SW 1271 (cell line): ENCODE data around the gene NFIB.

Source experiments
- DNase-seq, 2 experiments: peaks; one replicate each; lab custom pipeline; 2025; lab: John Stamatoyannopoulos, UW

The NFIB gene

DNA sequence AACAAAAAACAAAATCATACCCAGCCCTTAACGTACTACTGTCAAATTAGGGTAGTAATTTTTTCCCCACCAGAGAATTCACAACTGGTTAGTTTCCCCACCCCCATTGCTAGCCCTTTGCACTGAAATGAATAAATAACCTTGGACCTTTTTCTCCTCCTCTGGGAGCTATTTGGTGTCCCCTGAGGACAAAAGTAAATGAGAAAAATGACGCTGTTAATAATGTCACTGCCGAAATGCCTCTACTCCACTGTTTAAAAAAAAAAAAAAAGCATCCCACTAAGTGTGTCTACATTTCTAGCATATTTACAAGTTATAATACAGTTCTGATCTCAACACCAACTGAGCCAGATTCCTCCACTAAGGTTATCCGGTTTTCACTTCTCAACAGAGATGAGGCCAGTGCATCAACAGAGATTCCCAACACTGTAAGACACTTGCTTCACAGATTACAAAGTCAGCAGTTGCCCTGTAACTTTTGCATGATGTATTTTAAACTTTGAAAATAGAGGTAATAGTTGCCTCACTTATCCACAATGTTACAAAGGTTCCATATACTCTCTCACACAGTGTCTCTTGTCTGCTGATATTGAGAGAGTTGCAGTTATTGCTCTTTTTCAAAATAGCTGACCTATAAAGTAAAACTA lies 5.1 kb upstream of the NFIB start:
- no peak for DNase-seq

DNA sequence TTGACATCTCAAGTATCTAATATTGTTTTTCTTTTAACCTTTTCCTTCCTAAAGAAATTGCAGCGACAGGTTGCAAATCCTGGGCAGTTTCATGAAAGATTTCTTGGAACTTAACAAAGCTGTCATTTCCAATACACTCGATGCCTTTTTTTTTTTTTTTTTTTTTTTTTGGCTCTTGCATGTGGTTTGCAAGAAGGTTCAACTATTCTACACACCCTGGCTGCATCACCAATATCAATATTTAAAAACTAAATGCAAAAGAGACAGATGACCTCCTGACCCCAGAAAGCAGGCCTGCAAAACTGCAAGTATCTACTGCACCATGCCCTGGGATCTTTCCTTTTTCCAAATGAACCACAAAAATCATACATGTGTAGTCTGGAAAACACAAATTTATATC lies 4.4 kb upstream of the NFIB start:
- DNase-seq: no peak

DNA sequence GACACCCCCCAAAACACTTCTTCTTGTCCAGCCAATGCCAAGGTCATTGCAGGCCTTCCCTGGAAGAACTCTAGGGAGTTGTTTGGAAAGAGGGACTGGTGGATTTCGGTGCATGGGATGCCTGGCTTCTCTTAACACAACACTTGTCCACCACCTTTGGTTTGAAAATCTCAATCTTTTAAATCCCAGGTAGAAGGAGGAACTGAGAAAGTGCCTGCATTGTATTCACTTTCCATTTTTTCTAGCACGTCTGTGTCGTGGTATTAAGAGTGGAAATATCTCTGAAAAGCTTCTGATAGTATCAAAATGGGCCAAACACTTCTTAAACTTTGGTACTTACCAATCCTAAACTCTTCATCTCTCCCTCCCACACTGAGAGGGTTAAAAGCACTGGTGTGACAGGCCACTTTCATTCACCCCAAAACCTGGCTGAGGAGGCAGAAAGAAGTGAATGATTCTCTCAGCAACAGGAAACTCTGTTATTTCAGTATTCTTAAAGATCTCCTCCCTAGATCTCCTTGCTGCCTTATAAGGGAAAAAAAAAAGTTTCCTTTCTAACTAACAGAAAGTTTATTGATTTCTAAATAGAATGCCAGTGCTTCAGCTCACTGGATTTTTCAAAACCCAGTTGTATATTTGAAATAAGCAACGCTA lies 3.9 kb upstream of the NFIB start:
- no peak for DNase-seq

DNA sequence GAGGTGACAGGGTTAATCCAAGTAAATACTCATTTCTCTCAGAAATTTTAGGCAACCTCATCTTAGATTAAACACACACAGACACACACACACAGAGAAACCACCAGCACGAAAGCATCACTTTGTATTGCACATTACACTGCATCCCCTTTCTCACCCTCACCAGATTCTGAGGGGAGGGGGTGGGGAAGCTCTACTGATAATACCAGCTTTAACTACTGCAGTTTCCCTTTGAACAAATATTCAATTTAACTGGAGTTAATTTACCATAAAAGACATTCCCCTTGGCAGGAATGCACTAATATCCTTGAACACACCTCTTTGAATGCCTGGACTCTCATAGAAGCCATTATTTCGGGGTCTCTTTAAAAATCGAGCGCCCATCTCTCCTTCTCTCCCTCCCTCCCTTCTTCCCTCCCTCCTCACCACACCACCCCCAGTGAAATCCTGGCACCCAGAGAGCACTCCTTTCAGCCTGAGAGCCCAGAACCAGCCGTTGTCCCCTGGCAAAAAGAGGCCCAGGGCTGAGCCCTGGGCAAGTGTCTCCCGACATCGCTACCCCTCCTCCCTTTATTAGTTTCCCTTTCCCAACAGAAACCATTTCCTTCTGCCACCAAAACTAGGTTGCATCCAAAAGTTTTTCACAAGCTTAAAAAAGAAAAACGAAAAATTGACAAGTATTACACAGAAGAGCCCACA lies 2.8 kb upstream of the NFIB start:
- no peak for DNase-seq

DNA sequence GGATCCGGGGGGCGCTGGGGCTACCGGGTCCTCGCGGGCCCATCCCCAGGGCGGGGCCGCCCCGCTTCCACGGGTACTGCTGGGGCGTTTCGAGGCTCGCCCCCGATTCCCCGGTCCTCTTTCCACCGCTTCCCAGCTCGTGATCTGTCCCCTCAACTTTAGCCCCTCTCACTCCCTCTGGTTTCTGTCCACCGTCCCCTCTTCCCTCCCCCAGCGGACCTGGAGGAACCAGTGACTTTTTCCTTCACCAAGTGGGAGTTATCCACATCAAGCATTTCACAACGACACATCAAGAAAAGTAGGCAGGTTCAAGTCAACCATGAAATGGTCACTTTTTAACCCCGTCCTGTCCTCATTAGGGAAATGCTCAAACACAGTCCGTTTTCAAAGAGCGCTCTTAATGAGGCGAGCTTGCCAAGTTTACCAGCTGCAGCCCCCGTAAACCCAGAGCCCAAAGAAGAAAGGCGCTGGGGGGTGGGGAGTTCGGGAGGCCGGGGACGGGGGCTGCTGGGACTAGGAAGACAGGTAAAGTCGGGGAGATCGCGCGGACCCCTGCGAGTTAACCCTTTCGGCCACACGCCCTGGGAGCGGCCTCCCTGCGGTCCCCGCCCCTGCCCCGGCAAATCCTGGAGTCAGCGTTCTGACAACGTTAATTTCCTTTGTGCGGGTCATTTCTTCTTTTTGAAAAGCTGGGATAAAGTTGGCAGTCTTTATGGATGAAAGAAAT lies 2.1 kb upstream of the NFIB start:
- DNase-seq: no peak

DNA sequence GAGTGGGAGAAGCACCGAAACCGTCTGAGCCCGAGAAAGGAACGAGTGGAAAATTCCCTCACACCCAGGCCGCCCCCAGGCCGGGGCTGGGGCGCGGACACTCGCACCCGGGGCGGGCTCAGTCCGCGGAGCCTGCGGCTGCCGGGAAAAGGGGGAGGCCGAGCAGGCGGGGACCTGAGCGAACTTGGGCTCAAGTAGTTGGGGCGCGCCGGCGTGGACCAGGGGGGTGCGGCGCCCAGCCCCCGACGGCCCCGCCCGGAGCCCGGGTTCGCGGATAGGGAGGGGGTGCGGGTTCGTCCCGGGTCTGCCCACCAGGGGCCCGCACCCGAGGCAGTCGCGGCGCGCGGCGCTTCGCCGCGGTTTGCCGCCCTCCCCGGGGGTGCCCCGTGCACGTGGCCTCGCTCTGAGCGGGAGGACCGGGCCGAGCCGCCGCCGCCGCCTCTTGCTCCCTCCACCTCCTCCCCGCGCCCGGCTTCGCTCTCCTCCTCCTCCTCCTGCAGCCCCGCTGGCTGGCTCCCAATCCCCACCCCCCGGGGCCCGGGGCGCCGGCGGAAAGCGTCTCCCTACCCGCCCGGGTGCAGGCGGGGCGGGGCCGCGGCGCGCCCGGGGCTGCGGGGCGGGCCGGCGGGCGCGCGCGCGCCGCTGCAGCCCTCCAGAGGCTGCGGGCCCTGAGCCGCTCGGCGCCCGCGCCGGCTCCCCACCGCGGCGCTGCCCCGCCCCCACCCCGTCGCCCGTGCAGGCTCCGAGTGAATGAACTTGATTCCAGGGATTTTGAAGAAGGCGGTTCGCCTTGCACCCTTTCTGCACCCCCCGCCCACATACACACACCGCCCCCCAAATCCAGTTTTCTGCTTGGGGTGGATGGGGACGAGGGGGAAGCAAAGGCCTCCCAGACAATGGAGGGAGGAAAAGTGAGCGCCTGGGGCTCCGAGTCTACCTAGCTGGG lies 1.3 kb upstream of the NFIB start:
- DNase-seq: peak in 1 of 2 experiments; percentile 8

DNA sequence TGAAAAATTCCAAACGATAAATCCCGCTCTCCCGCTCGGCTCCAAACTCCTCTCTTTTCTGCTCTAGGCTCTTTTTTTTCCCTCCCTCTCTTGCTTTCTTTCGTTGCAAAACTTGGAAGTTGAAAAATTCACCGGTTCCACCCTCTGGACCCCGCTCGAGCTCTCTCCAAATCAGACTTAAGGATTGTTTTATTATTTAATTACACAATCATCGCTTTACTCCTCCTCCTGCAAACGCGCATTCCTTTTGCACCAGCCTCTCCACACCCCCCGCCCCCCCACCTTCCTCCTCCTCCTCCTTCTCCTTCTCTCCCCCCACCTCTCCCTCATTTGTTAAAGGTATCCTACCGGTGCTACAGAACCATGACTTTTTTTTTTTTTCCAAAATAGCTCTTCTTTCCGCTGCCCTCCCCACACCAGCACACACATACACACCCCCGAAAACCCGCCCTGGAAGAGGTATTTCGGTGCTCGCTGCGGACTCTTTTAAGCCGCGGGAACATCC lies 535 bp upstream of the NFIB start:
- DNase-seq: peak; percentile 13 to 60

DNA sequence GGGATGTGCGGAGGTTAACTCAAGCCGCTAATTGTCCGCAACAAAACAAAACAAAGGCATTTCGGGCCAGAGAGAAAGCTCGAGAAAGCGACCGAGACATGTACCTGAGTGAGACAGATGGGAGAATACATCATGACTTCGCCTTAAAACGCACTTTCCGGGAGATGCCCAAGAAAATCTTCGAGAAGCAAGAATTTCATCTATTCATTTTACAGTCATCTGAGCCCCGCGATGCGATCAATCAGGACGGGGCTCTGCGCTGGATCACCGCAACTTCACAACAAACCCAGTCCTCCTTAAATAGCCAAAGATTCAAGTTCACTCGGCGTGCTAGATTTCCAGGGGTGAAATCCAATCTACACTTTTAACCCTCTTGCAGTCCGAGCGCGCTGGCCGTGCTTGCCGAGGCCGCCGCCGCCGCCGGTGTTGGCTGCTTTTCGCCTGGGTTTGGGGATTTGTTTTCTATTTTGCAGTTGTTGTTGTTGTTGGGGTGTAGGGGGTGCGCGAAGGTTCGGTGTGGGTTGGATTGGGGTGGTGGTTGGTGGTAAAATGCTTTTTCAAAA lies 482 bp downstream of the NFIB start:
- DNase-seq: no peak

DNA sequence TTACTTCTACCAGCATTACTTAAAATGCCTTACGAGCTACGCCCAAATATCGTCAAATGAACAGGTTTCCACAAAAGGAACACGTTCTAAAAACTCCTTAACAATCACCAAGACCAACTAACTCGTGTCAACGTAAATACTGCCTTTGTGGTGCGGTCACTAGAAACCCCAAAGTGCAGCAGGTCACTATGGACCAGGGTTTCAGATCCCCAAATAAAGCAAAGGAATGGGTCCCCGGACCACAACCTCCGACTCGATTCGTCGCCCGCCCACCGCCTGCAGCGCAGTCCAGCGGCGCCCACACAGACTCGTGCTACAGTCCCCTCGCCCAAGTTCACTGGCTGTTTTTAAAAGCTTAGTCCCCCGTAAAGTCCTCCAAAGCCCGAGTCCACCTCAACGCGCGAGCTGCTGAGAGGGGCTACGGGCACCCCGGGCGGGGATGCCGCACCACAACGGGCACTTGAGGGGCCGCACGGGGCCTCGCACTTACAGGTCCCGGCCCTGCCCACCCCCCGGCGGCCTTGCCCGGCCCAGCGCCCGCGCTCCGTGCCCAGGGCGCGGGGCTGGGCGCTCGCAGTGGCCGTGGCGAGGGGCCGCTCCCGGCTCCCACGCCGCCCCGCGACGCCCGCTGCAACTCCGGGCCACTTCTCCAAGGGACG lies 1.1 kb downstream of the NFIB start:
- DNase-seq: no peak

DNA sequence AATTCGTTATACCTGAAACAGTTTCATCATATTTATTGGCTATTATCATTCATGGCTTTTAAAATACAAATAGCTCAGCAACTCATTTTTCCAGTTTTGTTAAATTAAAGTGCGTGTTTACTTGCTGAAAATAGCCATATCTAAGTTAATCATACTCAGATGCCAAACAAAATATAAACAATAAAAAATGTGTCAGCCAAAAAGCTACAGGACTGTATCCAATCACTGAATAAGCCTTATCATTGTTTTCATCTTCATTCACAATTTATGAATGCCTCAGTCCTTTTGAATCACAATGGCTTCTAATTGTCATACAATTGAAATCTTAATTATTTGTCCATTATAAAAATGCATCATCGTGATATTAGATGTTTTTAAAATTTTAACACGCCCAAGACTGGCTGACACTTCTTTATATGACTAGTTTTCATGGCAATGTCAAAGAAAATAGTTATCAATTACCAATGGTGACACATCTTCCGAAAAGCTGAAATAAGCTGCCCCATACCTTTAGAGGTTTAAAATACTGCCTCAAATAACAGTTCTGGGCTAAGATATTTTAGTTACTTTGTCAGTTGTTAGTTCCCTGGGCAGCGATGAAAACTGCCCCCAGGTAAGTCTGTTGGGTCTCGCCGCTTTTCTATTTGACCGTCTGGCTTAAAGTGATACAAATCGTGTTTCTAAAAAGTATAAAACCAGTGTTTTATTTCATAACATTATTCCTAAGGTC lies 1.8 kb downstream of the NFIB start:
- no peak for DNase-seq

DNA sequence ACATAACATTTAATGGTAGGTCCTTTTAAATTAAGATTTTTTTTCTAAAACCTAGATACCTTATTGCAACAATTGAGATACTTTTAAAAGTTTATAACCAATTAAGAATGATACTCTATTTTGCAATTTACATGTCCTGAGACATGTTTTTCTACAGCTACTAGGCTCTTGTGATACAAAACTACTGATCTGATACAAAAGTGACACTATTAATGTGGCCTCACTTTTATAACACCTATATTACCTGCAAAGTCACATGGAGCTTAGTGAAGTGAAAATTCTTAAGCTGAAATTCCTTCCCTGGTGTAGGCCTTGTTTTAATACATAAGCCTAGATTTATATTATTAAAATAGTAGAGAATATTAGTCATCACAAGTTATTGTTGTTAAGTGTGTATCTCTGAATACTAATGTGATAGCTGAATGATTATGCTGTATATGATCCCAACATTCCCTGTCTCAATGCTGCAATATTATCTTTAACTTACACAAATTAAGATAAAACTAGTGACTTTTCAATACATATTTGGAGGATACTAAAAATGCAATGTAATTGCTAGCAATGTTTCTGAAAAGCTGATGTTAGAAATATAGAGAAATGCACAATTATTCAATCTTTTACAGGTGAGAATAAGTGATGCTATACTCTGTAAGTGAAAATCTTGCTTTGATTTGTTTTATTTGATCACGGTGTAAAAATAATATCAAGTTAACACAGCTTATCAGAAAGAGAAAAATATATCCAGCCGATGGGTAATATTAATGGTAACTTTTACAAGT lies 2.6 kb downstream of the NFIB start:
- DNase-seq: no peak

DNA sequence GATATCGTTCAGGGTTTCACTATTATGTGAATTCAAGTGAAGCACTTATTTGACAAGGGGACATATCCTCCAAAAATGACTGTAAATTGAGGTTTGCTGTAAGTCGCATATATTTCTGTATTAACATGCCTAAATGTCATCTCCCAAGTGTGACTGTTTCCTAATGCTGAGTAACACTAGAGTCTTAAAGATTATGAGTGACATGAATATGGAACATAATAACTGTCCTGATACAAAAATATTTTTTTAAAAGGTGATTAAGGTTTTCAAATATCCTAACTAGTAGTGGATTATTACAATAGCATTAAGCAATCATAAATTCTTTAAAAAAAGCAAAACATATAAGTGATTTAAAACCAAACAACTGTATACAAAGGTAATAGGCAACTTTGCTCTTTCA lies 3.6 kb downstream of the NFIB start:
- DNase-seq: no peak

DNA sequence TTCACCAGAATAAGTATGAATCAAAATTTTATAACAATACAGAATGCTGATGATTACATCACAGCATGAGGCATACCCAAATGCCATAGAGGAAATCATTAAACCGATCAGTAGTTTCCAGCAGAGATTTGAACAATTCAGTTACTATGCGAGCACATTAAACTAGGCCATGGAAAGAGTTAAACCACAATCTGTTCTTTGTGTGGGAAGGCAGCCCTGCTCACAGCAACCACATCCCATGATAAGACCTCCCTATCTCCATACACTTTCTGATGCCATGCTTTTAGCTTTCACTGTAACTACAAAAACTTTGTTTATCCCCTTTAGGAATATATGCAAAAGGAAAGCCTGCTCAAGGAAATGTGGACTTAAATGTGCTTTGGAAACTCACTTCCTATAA lies 4.5 kb downstream of the NFIB start:
- DNase-seq: no peak

DNA sequence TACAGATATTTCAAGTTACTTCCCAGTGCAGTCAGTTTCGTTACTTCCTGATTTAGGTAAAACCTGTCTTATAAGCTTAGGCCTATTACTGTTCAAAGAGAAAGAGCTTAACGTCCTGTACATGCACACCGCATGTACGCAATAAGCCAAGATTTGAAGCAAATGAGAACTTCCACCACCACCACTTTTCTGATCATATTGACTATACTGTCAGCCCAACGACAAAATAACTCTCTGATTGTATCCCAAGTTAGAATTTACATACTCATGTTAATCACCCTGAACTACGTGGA lies 5.1 kb downstream of the NFIB start:
- DNase-seq: no peak

DNA sequence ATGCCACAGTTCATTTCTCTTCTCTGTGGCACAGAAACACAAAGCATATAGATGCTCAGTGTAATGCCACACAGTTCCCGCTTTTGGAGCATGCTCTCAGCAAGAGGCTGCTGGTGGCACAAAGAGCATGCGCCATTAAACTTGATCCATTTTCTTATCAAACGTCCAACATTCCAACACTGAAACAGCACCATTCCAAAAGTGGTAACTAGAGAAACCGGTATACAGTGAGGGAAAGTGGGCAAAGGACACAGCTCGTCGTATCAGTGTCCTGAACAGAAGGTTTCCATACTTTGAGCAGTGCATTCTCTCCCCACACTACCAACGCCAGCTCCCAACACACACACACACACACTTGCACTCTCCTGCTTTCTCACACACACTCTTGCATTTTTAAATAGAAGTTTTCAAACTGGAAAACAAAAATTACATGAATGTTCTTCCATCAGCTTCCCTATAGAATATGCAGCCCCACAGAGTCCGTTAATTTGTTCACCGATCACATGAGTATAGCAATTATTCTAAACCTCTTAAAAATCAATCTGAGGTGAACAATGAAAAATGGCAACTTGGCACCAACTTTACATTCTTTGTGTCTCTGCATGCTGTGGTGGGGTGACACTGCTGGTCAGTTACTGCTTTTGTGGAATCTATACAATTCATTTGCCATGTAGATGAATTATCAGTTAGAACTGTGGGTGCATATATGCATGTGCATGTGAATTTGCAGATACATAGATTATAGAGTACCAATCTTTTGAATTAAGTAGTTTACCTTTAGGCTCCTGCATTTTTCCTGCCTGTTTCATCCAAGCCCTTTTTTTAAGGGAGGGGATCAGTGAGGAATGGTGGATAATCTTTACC lies 5.7 kb downstream of the NFIB start:
- DNase-seq: no peak

DNA sequence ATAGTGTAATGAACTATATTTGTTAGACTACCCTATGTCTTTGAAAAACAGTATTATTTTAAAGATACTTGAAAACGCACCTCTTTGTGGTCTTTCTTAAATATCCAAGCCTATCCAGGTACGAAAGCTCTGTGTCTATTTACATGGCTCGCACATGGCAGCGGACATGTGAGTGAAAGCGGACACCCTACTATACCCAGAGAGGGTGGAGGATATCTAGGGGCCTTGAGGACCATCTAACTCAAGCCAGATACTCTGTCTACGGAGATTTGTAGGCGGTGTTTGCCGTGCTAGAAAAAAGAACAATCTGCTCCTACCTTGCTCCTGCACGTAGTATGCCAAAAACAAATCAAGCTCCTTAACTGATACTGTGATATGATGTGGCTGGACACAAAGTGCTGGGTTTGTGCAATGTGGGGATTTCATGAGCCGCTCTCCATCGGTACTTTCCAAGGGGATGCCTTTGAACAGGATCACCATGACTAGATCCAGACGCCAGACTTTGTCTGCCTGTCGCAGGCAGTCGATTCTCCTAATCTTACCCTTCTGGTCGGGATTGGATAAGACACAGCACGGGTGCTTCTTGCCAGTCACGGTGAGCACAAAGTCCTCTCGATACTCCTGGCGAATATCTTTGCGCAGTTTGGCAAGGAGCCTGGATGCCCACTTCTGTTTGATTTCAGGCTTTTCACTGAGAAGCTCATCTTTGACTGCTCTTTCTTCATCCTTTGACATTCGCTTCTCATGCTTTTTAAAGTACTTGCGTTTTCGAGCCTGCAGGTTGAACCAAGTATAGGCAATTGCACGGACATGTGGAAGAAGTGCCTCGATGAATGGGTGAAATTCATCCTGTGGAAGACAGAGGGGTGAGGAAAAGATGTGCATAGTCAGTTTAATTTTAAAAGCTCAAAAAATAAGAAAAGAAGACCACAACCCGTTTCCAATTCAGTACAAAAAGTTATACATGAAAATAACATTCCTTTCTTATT lies 7.0 kb downstream of the NFIB start:
- no peak for DNase-seq

DNA sequence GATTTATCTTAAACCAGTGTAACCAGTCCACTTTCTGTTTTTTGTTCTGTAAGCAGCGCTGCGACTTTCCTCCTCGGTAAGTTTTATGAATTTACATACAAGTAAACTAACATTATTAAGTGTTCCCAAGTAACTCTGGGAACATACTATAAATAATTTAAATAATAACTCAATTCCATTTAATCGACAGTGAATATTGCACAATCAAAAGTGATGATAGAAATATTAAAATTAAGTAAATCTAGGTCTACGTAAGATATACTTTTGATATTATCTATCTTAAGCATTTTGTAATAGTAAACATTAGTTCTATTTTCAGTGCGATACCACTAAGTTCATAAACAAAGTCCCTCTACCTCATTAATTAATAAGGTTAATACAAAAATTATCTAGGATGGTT lies 7.8 kb downstream of the NFIB start:
- DNase-seq: no peak
